SKM-1 (cell line): ENCODE measurements around the gene KRTAP5-6.

Source experiments
- DNase-seq: peaks from one replicate; lab custom pipeline; 2025; ENCODE audit not compliant: unreplicated experiment; lab: John Stamatoyannopoulos, UW

Gene KRTAP5-6

GRCh38 chr11:1696608-1697570 lies at the start of gene KRTAP5-6:
TSS of gene KRTAP5-6 (plus strand) at chr11:1697195. CDS start at chr11:1697246, 51 bp downstream.
- no peak for DNase-seq

GRCh38 chr11:1647901-1648652 lies 48.9 kb upstream of the KRTAP5-6 start:
- DNase-seq: no peak

GRCh38 chr11:1648653-1649420 lies 48.2 kb upstream of the KRTAP5-6 start:
- DNase-seq: no peak

DNA sequence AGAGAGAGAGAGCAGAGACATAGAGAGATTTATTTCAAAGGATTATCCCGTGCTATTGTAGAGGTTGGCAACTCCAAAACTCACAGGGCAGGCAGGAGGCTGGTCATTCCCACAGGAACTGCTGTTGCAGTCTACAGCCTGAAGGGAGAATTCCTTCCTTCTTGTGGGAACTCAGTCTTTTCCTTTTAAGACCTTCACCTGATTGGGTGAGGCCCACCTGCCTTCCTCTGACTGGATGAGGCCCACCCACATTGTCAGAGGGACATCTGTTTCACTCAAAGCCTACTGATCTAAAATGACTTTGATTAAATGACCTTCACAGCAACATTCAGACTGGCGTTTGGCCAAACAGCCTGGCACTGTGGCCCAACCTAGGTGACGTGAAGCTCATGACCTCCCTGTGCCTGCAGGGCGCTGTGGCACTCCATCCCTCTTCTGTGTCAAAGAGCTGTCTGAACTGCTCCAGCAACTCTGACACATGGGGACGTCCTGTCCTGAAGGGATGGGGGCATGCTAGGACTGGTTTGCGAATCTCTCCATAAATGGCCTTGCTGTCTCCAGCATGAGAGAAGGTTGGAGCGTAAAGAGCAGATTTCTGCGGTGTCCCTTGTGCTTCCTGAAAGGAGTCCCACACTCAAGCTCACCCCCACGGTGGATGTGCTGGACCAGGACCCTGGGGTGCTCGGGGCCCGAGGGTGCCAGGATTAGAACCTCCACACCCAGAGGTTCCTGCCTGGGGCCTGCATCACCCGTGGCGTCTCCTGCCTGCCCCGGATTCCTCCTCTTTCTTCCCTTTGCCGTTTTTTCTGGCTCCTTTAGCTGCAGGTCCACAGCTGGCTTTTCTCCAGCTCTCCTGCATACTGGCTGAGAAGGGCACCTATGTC lies 46.7 kb upstream of the KRTAP5-6 start:
- DNase-seq: no peak

GRCh38 chr11:1650918-1651262 lies 46.1 kb upstream of the KRTAP5-6 start:
- no peak for DNase-seq

- no peak for DNase-seq
Observed at GRCh38 chr11:1651411-1651980, 45.5 kb upstream of the KRTAP5-6 start.

DNA sequence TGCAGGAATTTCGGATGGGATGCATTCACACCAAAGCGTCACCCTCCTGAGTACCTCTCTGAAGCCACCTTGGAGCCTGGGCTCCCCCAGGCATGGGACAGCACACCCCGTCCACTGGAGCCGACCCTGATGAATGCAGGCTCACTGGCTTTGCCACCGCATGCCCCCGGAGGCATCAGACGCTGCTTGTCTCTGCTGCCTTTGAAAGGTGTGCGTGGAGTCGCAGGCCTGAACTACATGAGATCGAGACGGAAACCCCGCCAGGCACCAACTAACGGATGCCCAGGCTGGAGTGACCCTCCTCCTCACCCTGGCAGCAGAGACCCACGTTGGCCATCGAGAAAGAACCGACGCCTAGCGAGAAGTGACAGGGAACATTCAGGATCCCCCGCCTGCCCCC lies 45.0 kb upstream of the KRTAP5-6 start:
- no peak for DNase-seq

- no peak for DNase-seq
Observed at GRCh38 chr11:1652442-1652770, 44.6 kb upstream of the KRTAP5-6 start.

DNA sequence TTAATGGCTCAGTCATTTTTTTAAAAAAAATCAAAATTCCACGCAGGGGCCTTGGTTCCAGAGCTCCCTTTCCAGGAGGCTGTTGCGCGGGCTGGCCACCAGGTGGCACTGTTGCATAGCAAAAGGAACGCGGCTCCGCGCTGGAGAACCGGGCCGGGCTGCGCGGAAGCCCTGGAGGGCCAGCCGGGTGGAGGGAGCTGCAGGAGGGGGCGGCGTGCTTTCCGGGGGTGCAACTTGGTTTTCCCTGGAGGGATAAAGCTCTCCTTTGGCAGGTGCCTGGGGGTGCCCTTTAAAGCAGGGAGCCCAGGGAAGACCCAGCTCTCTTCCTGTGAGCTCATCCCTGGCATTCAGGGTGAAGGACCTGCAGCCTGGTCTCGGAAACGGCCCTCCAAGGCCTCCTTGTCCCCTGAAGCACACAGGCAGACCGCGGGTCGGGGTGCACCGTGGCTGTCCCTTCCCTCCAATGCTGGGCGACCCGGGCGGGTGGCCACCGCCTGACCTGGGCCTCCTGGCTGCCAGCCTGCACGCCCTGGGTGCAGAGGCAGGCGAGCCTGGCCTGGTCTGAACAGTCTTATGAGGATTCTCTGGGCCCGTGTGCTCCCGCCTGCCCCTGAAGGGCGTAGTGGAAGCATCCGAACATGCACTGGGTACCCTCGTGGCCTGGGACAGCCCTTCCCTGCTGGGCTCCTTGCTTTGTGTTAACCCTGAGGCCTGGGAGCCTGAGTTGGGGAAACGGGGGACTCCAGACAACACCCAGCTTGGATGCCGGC lies 44.0 kb upstream of the KRTAP5-6 start:
- DNase-seq: peak; percentile 29

- no peak for DNase-seq
Observed at GRCh38 chr11:1653541-1654387, 43.2 kb upstream of the KRTAP5-6 start.

- no peak for DNase-seq
Observed at GRCh38 chr11:1654388-1655167, 42.4 kb upstream of the KRTAP5-6 start.

- DNase-seq: no peak
Observed at GRCh38 chr11:1655168-1656060, 41.6 kb upstream of the KRTAP5-6 start.

DNA sequence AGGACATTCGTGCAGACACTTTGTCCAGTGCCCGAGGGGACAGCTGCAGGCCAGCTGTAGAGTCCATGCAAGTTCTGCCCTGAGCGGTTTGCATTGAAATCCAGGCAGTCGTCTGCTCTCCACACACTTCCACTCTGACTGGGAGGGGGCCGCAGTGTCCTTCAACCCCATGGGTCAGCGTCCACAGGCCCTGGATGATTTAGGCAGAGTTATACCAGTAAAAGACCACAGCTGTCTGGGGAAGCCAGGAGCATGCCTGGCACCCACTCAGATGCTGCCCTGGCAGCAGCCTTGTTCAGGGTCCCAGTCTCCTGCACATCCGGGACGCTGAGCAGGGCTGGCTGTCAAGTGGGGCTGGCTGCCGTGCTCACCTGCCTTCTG lies 40.9 kb upstream of the KRTAP5-6 start:
- no peak for DNase-seq

GRCh38 chr11:1656670-1657069 lies 40.3 kb upstream of the KRTAP5-6 start:
- DNase-seq: no peak

- DNase-seq: no peak
Observed at GRCh38 chr11:1659506-1659905, 37.5 kb upstream of the KRTAP5-6 start.

DNA sequence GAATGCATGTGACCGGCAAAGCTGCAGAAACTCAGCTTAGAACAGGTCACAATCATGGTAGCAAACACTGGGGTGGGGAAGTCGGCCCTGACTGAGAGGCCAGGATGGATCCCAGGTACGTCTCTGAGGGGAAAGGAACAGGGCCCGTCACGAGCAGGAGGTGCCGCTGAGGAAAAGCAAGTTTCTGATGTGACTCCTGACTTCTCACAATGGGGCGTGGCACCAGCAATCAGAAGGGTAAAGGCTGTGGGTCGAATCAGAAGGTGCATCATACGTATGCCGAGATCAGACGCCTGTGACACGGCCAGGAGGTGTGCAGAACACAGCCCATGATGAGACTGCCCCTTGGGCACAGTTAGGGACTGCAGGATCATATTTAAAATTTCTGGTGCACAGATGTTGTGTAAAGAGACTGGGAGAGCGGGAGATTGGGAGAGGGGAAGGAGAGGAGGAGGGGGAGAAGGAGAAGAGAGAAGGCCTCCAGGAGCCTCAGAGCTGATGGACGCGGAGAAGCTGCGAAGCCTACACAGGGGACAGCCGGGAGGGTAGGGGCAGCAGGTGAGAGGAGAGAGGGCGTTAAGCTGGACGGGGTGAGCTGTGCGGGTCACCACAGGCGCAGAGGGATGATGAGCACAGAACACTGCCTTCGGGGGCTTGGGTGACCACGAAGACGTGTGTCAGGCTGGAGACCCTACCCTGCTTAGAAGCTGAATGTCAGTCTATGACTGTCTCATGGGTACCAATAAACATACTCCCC lies 36.7 kb upstream of the KRTAP5-6 start:
- DNase-seq: no peak
